HepG2 (cell line): ENCODE measurements around the gene ABCA4. TPM values are rescaled to one million over a fixed set of nuclear protein-coding genes. Genes with fewer than 3 reads are reported as not detected.

ENCODE experiments used
- BCL6 ChIP-seq: IDR thresholded peaks from 2 replicates; pipeline ENCODE4 v1.6.1; 2016; ENCODE audit warnings: missing genetic modification reagents, missing compliant biosample characterization
- CBX5 ChIP-seq: sonication (generic); formaldehyde crosslinking; IDR thresholded peaks from 2 replicates; pipeline ENCODE4 v1.4.0; 2020; ENCODE audit warnings: missing genetic modification reagents, borderline replicate concordance
- FOXP1 ChIP-seq, 2 experiments: fragments of 450-650 bp in 1 of 2; IDR thresholded peaks; 2 replicates each; pipeline ENCODE4 v1.6.1; 2017 to 2018; ENCODE audit warnings: antibody characterized with exemption in 1 of 2
- HDAC2 ChIP-seq: sonication (generic); formaldehyde crosslinking; IDR thresholded peaks from 2 replicates; pipeline ENCODE4 v1.4.0; 2020; ENCODE audit warnings: missing genetic modification reagents
- HMGXB4 ChIP-seq, 2 experiments: sonication (generic) in 1 of 2; formaldehyde crosslinking in 1 of 2; IDR thresholded peaks; 2 replicates each; pipeline versions ENCODE4 v1.4.0 to v1.6.1; 2018 to 2020; ENCODE audit warnings: missing genetic modification reagents in 2 of 2, borderline replicate concordance in 1 of 2, low read depth in 1 of 2, mild to moderate bottlenecking in 1 of 2, missing biosample characterization in 1 of 2
- IKZF1 ChIP-seq: fragments of 450-650 bp; IDR thresholded peaks from 2 replicates; pipeline ENCODE4 v1.7.1; 2016
- RARG ChIP-seq: sonication (generic); formaldehyde crosslinking; IDR thresholded peaks from 2 replicates; pipeline ENCODE4 v1.4.0; 2020; ENCODE audit warnings: low read depth, mild to moderate bottlenecking, missing genetic modification reagents
- SOX5 ChIP-seq: IDR thresholded peaks from 2 replicates; pipeline ENCODE4 v1.6.1; 2016; ENCODE audit warnings: borderline replicate concordance
- TFDP1 ChIP-seq: IDR thresholded peaks from 2 replicates; pipeline ENCODE4 v1.6.1; 2016; ENCODE audit warnings: missing compliant biosample characterization, missing genetic modification reagents, borderline replicate concordance
- THAP7 ChIP-seq: sonication (generic); formaldehyde crosslinking; IDR thresholded peaks from 2 replicates; pipeline ENCODE4 v1.8.1; 2023; ENCODE audit warnings: mild to moderate bottlenecking, missing genetic modification reagents
- ZNF431 ChIP-seq: sonication (generic); formaldehyde crosslinking; IDR thresholded peaks from 2 replicates; pipeline ENCODE4 v1.9.0; 2022; ENCODE audit warnings: missing genetic modification reagents, low read depth, mild to moderate bottlenecking, borderline replicate concordance
- polyA plus RNA-seq, 8 experiments: library from polyadenylated mRNA; depleted of rRNA in 3 of 8; stranded (reverse) in 7 of 8; unstranded in 1 of 8; fragments of >200 nt; fragmentation: Illumina TruSeq in 4 of 8; extraction: Trizol in 4 of 8; gene quantifications; 2 replicates each; pipeline versions ENCODE4 v1.2.1 to v1.2.3, GENCODE V29; 2011 to 2016; ENCODE audit warnings: low read depth in 4 of 8, missing spikeins in 1 of 8, mixed read lengths in 1 of 8; ENCODE audit not compliant: insufficient read depth in 1 of 8
- total RNA-seq, 5 experiments: library from RNA; depleted of rRNA; stranded (reverse); fragments of >200 nt; fragmentation: Illumina TruSeq; extraction: Trizol; gene quantifications; 2 replicates each; pipeline ENCODE4 v1.2.3, GENCODE V29; 2016; ENCODE audit warnings: low read depth in 1 of 5
- TF ChIP-seq, protein P1 (sequence below): sonication (generic); formaldehyde crosslinking; IDR thresholded peaks from 2 replicates; pipeline ENCODE4 v1.8.0; 2023; ENCODE audit warnings: mild to moderate bottlenecking, missing genetic modification reagents
- TF ChIP-seq, protein P2 (sequence below): sonication (generic); formaldehyde crosslinking; IDR thresholded peaks from 2 replicates; pipeline ENCODE4 v1.4.0; 2020; ENCODE audit warnings: missing genetic modification reagents
- TF ChIP-seq, protein P3 (sequence below): IDR thresholded peaks from 2 replicates; pipeline ENCODE4 v1.6.1; 2018; ENCODE audit warnings: missing genetic modification reagents, mild to moderate bottlenecking, missing compliant biosample characterization

Gene ABCA4
- total and polyA plus RNA-seq, 2 of the 13 experiments (the other 11 are each of a cell fraction or from before 2014, with no cell fraction given) = 0.24 to 0.67 TPM

- TF ChIP-seq SOX5 (CRISPR knock-in tag) (peak; percentile 91), IKZF1 (no peak), ZNF431 (CRISPR knock-in tag) (peak; percentile 64; the same call in 1 of the 2 replicates), BCL6 (CRISPR knock-in tag) (peak; percentile 78), TFDP1 (CRISPR knock-in tag) (0 out of 2 replicates have a peak, but pooled peaks have one; percentile 40), HMGXB4 (CRISPR knock-in tag; IDR thresholded peaks at IDR 0.05; ENCODE audit: borderline replicate concordance in 1 of 2, low read depth in 1 of 2) (peak in 1 of 2 experiments; percentile 55; a peak in 2 of 4 replicates), THAP7 (CRISPR knock-in tag) (no peak), FOXP1 (IDR thresholded peaks at IDR 0.05) (peak; percentile 71; the same call in 1 of the 2 replicates), FOXP1 (CRISPR knock-in tag; IDR thresholded peaks at IDR 0.05) (peak; percentile 81), RARG (no peak), HDAC2 (CRISPR knock-in tag) (peak; percentile 84), CBX5 (CRISPR knock-in tag) (0 out of 2 replicates have a peak, but pooled peaks have one; percentile 64)
- TF ChIP-seq, protein P1, sequence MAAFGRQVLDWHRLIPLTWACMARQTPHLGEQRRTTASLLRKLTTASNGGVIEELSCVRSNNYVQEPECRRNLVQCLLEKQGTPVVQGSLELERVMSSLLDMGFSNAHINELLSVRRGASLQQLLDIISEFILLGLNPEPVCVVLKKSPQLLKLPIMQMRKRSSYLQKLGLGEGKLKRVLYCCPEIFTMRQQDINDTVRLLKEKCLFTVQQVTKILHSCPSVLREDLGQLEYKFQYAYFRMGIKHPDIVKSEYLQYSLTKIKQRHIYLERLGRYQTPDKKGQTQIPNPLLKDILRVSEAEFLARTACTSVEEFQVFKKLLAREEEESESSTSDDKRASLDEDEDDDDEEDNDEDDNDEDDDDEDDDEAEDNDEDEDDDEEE (CRISPR knock-in tag) = no peak
- TF ChIP-seq, protein P2, sequence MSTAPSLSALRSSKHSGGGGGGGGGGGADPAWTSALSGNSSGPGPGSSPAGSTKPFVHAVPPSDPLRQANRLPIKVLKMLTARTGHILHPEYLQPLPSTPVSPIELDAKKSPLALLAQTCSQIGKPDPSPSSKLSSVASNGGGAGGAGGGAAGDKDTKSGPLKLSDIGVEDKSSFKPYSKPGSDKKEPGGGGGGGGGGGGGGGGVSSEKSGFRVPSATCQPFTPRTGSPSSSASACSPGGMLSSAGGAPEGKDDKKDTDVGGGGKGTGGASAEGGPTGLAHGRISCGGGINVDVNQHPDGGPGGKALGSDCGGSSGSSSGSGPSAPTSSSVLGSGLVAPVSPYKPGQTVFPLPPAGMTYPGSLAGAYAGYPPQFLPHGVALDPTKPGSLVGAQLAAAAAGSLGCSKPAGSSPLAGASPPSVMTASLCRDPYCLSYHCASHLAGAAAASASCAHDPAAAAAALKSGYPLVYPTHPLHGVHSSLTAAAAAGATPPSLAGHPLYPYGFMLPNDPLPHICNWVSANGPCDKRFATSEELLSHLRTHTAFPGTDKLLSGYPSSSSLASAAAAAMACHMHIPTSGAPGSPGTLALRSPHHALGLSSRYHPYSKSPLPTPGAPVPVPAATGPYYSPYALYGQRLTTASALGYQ = peak; percentile 64; the same call in 1 of the 2 replicates
- TF ChIP-seq, protein P3, sequence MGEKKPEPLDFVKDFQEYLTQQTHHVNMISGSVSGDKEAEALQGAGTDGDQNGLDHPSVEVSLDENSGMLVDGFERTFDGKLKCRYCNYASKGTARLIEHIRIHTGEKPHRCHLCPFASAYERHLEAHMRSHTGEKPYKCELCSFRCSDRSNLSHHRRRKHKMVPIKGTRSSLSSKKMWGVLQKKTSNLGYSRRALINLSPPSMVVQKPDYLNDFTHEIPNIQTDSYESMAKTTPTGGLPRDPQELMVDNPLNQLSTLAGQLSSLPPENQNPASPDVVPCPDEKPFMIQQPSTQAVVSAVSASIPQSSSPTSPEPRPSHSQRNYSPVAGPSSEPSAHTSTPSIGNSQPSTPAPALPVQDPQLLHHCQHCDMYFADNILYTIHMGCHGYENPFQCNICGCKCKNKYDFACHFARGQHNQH (CRISPR knock-in tag) = peak; percentile 66
Observed at GRCh38 chr1:93979718-93980319, 141.1 kb downstream of the ABCA4 start (continued).
